GM12878 (cell line): Measurements from ENCODE around the gene CTSE. TPM values are rescaled to one million over a fixed set of nuclear protein-coding genes. Genes with fewer than 3 reads are reported as not detected.

ENCODE experiments used
- BCL3 ChIP-seq: IDR thresholded peaks from 2 replicates; pipeline ENCODE4 v1.6.1; 2011; ENCODE audit warnings: borderline replicate concordance, low read depth, mild to moderate bottlenecking, moderate library complexity, low read length; ENCODE audit not compliant: insufficient read depth, poor library complexity, severe bottlenecking
- BMI1 ChIP-seq: fragments of 450-650 bp; IDR thresholded peaks from 2 replicates; pipeline ENCODE4 v1.6.1; 2016; ENCODE audit warnings: mild to moderate bottlenecking, moderate library complexity, borderline replicate concordance
- ELK1 ChIP-seq: IDR thresholded peaks from 2 replicates; pipeline ENCODE4 v1.6.1; 2012; ENCODE audit warnings: low read depth, low read length, improper control_type of control experiment
- JUND ChIP-seq: IDR thresholded peaks from 2 replicates; pipeline ENCODE4 v1.6.1; 2012; ENCODE audit warnings: low read depth, mild to moderate bottlenecking, low read length, improper control_type of control experiment, moderate library complexity
- NR2F1 ChIP-seq: fragments of 450-650 bp; conservative IDR thresholded peaks from 2 replicates; pipeline ENCODE4 v1.6.1; 2017; ENCODE audit warnings: mild to moderate bottlenecking
- PRDM15 ChIP-seq: fragments of 450-650 bp; formaldehyde crosslinking; IDR thresholded peaks from 2 replicates; pipeline ENCODE4 v1.4.0; 2020; ENCODE audit warnings: mild to moderate bottlenecking, moderate library complexity
- RB1 ChIP-seq: fragments of 450-650 bp; formaldehyde crosslinking; IDR thresholded peaks from 2 replicates; pipeline ENCODE4 v1.6.1; 2017; ENCODE audit warnings: mild to moderate bottlenecking, borderline replicate concordance
- SRF ChIP-seq, 2 experiments: IDR thresholded peaks; 2 replicates each; pipeline ENCODE4 v1.6.1; 2011; ENCODE audit warnings: low read depth in 2 of 2, low read length in 2 of 2, mild to moderate bottlenecking in 1 of 2, moderate library complexity in 1 of 2
- TARDBP ChIP-seq: IDR thresholded peaks from 2 replicates; pipeline ENCODE4 v1.6.1; 2016; ENCODE audit warnings: borderline replicate concordance
- TCF12 ChIP-seq: IDR thresholded peaks from 2 replicates; pipeline ENCODE4 v1.6.1; 2011; ENCODE audit warnings: low read depth, mild to moderate bottlenecking, low read length
- ZNF592 ChIP-seq: fragments of 450-650 bp; IDR thresholded peaks from 2 replicates; pipeline ENCODE4 v1.6.1; 2017; ENCODE audit warnings: mild to moderate bottlenecking, moderate library complexity
- polyA plus RNA-seq, 11 experiments: library from polyadenylated mRNA; depleted of rRNA in 4 of 11; unstranded in 6 of 11; stranded (reverse) in 5 of 11; fragments of >200 nt; fragmentation: Nextera tagmentation in 4 of 11; fragmentation: Illumina TruSeq in 1 of 11; extraction: Ambion mirVana in 4 of 11; extraction: Trizol in 1 of 11; gene quantifications; 1 replicate in 1 of 11; 2 replicates in 10 of 11; pipeline versions ENCODE4 v1.2.1 to v1.2.3, GENCODE V29; 2011 to 2016; ENCODE audit warnings: inconsistent platforms in 2 of 11, missing spikeins in 2 of 11, low read depth in 1 of 11
- total RNA-seq, 4 experiments: library from RNA; depleted of rRNA in 3 of 4; stranded (reverse); fragments of >200 nt in 3 of 4; fragmentation: Illumina TruSeq in 1 of 4; extraction: Trizol in 1 of 4; gene quantifications; 2 replicates each; pipeline versions ENCODE4 v1.2.1 to v1.2.3, GENCODE V29; 2013 to 2021

Gene CTSE
- total and polyA plus RNA-seq, 10 of the 15 experiments (the other 5 are each of a cell fraction or from before 2014, with no cell fraction given), result 0.26 TPM; not detected in 9

- TF ChIP-seq BCL3, result no peak
- TF ChIP-seq ZNF592, result no peak
- no peak for TF ChIP-seq TARDBP
- TF ChIP-seq RB1, result no peak
- no peak for TF ChIP-seq BMI1
- no peak for TF ChIP-seq NR2F1
- TF ChIP-seq TCF12, result no peak
- TF ChIP-seq ELK1, result no peak
- TF ChIP-seq JUND, result no peak
- TF ChIP-seq PRDM15 (CRISPR knock-in tag), result no peak
- no peak for TF ChIP-seq SRF (IDR thresholded peaks at IDR 0.05; ENCODE audit: low read depth in 2 of 2, low read length in 2 of 2)
Measured at GRCh38 chr1:206000641-206001339, 22.9 kb downstream of the CTSE start (continued).
